SJCRH30 (cell line): ENCODE results near the gene WIPF1. TPM values are rescaled to one million over a fixed set of nuclear protein-coding genes. Genes with fewer than 3 reads are reported as not detected.
A peak's percentile ranks its signal among the peaks of the same experiment; 100 is the strongest.

ENCODE experiments used
- DNase-seq, 2 experiments: peaks; one replicate each; pipeline ENCODE4 v3.0.0-alpha.2; 2015 to 2020
- H3K27ac ChIP-seq: fragments of 250-450 bp; sonication (Bioruptor Pico); 2 replicates; pipeline ENCODE4 v1.5.1; 2020; ENCODE audit warnings: mild to moderate bottlenecking, moderate library complexity
- H3K27me3 ChIP-seq: fragments of 250-450 bp; sonication (Bioruptor Pico); 2 replicates; pipeline ENCODE4 v1.5.1; 2020; ENCODE audit warnings: mild to moderate bottlenecking, moderate library complexity
- H3K36me3 ChIP-seq: fragments of 250-450 bp; sonication (Bioruptor Pico); 2 replicates; pipeline ENCODE4 v1.5.1; 2020; ENCODE audit warnings: mild to moderate bottlenecking, moderate library complexity
- H3K4me1 ChIP-seq: fragments of 250-450 bp; sonication (Bioruptor Pico); 2 replicates; pipeline ENCODE4 v1.5.1; 2020; ENCODE audit warnings: mild to moderate bottlenecking, moderate library complexity
- H3K4me3 ChIP-seq: fragments of 250-450 bp; sonication (Bioruptor Pico); 2 replicates; pipeline ENCODE4 v1.5.1; 2020; ENCODE audit warnings: mild to moderate bottlenecking, moderate library complexity
- H3K9me3 ChIP-seq: fragments of 250-450 bp; sonication (Bioruptor Pico); replicated peaks from 2 replicates; pipeline ENCODE4 v1.5.1; 2020; ENCODE audit warnings: mild to moderate bottlenecking, moderate library complexity
- total RNA-seq: library from RNA; depleted of rRNA; stranded (reverse); fragments of >200 nt; shearing (Covaris generic); gene quantifications from 2 replicates; pipeline ENCODE4 v1.2.3, GENCODE V29; 2014

The WIPF1 gene
- total RNA-seq, 1 experiment from 2014 or later = 18.8 TPM

DNA sequence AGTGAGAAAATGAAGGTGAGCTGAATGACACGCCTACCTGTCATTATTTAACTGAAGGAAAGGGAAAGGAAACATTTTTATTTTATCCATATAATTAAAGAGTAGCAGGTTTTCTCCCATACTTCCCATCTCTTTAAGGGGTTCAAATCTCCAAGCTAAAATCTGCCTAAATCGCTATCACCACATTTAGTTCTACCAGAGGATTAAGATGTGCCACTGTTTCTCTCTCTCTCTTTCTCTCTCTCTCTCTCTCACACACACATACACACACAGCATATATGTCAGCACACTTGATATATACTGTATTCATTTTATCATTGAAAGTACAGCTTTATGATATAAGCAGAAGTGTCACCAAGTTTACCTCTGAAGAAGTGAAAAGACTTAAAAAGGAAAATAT lies 3.1 kb downstream of the WIPF1 start:
- H3K36me3 ChIP-seq = no peaks in the 10 kb centered on the region
- no peaks in the 10 kb centered on the region for H3K9me3 ChIP-seq
- H3K27me3 ChIP-seq = no peaks in the 10 kb centered on the region
- H3K4me1 ChIP-seq = peaks cover 13% of the 10 kb centered on the region
- no peak overlapping the region for H3K4me3 ChIP-seq
- H3K27ac ChIP-seq = peak overlapping the region; percentile 92
- DNase-seq = no peak

- DNase-seq = peak; percentile 81 to 91
- Histone ChIP-seq H3K4me1 (peaks cover 13% of the 10 kb centered on the region), H3K27ac (peak overlapping the region; percentile 92), H3K9me3 (no peaks in the 10 kb centered on the region), H3K36me3 (no peaks in the 10 kb centered on the region), H3K27me3 (no peaks in the 10 kb centered on the region), H3K4me3 (peak overlapping the region; percentile 50)
Observed at GRCh38 chr2:174593574-174594203, 3.9 kb downstream of the WIPF1 start.

GRCh38 chr2:174593041-174593440 lies 4.6 kb downstream of the WIPF1 start:
- no peak for DNase-seq
- peaks cover 13% of the 10 kb centered on the region for H3K4me1 ChIP-seq
- no peaks in the 10 kb centered on the region for H3K27me3 ChIP-seq
- no peaks in the 10 kb centered on the region for H3K9me3 ChIP-seq
- H3K4me3 ChIP-seq = peak overlapping the region; percentile 50
- H3K27ac ChIP-seq = peak overlapping the region; percentile 92
- H3K36me3 ChIP-seq = no peaks in the 10 kb centered on the region

- no peak for DNase-seq
- Histone ChIP-seq H3K27ac (no peak overlapping the region), H3K36me3 (no peaks in the 10 kb centered on the region), H3K27me3 (no peaks in the 10 kb centered on the region), H3K4me1 (peaks cover 9% of the 10 kb centered on the region), H3K4me3 (no peak overlapping the region), H3K9me3 (no peaks in the 10 kb centered on the region)
Observed at GRCh38 chr2:174591740-174592139, 5.9 kb downstream of the WIPF1 start.

DNA sequence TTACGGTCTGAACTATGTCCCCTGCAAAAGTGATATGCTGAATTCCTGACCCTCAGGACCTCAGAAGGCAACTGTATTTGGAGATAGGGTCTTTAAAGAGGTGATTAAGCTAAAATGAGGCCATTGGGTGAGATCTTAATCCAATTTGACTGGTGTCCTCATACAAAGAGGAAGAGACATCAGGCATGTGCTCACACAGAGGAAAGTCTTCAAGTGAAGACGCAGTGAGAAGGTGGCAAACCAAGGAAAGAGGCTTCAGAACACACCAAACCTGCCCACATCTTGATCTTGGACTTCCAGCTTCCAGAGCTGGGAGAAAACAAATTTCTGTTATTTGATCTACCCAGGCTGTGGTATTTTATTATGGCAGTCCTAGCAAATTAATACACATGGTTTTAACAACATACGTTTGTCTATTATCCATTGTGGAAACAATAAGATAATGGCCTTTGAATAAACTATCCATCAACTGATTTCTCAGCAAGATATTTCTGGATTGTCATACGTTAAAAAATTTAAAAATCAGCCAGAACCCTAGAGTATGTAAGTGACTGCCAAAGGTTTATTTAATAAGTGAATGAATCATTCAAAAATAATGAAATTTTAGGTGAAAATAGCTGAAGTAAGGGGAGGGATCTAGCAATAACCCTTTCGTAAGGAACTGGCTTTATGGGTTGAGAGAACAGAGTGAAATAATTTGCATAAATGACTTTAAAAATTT lies 6.5 kb downstream of the WIPF1 start:
- Histone ChIP-seq H3K27me3 (no peaks in the 10 kb centered on the region), H3K36me3 (no peaks in the 10 kb centered on the region), H3K4me1 (peaks cover 9% of the 10 kb centered on the region), H3K9me3 (no peaks in the 10 kb centered on the region), H3K27ac (no peak overlapping the region), H3K4me3 (no peak overlapping the region)
- no peak for DNase-seq

GRCh38 chr2:174590346-174590745 lies 7.3 kb downstream of the WIPF1 start:
- no peak overlapping the region for H3K4me3 ChIP-seq
- no peaks in the 10 kb centered on the region for H3K27me3 ChIP-seq
- no peak overlapping the region for H3K27ac ChIP-seq
- no peak for DNase-seq
- no peaks in the 10 kb centered on the region for H3K36me3 ChIP-seq
- no peaks in the 10 kb centered on the region for H3K9me3 ChIP-seq
- peaks cover 9% of the 10 kb centered on the region for H3K4me1 ChIP-seq

DNA sequence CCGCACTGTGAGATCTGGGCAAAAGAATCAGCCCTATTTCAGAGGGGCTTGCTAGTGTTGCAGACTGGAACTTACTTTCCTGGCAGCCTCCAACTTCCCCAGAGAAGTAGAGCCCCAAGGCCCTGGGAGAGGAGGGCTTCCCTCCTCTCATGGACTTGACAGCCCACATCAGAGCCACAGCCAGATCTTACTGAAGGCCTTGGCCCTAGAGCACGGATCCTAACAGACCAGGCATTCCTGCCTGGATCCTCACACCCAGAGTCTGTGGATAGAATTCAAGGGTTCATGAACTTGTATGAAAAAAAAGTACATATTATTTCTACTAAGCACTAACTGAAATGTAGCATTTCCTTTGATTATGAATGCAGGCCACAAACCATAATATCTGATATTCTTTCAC lies 8.3 kb downstream of the WIPF1 start:
- no peak overlapping the region for H3K4me3 ChIP-seq
- DNase-seq = no peak
- no peaks in the 10 kb centered on the region for H3K9me3 ChIP-seq
- H3K36me3 ChIP-seq = peaks cover 2% of the 10 kb centered on the region; the same call in 1 of the 2 replicates
- H3K27ac ChIP-seq = no peak overlapping the region
- H3K27me3 ChIP-seq = no peaks in the 10 kb centered on the region
- H3K4me1 ChIP-seq = peaks cover 6% of the 10 kb centered on the region

DNA sequence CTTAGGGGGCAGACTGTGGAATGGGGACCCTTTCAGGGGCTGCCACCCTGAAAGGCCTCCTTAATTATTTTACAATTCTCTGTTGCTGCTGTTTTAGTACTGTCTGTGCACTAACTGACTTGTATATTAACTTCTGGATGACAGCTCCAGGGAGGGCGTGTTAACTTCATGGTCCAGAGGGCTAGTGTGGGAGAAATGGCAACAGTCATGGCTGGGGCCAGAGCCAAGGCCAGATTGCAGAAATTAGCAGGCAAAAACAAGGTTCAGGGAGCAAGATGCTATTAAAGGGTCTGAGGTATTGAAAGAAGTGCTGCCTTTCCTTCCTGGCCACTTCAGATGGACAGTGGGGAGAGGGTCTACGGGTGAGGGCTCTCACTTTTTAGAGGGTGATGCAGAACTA lies 9.1 kb downstream of the WIPF1 start:
- no peaks in the 10 kb centered on the region for H3K4me1 ChIP-seq
- no peaks in the 10 kb centered on the region for H3K9me3 ChIP-seq

GRCh38 chr2:174587579-174587978 lies 10.0 kb downstream of the WIPF1 start:
- H3K27me3 ChIP-seq = no peaks in the 10 kb centered on the region
- H3K4me1 ChIP-seq = no peaks in the 10 kb centered on the region
- DNase-seq = peak in 1 of 2 experiments; percentile 16
- no peaks in the 10 kb centered on the region for H3K9me3 ChIP-seq
- peaks cover 8% of the 10 kb centered on the region; the same call in 1 of the 2 replicates for H3K36me3 ChIP-seq
- no peak overlapping the region for H3K27ac ChIP-seq
- no peak overlapping the region for H3K4me3 ChIP-seq

More for the DNA sequence above, 9.1 kb downstream of the WIPF1 start:
- H3K27ac ChIP-seq = no peak overlapping the region
- H3K36me3 ChIP-seq = peaks cover 8% of the 10 kb centered on the region; the same call in 1 of the 2 replicates
- H3K4me3 ChIP-seq = no peak overlapping the region
- no peaks in the 10 kb centered on the region for H3K27me3 ChIP-seq
- DNase-seq = no peak

- peaks cover 8% of the 10 kb centered on the region; the same call in 1 of the 2 replicates for H3K36me3 ChIP-seq
- no peaks in the 10 kb centered on the region for H3K27me3 ChIP-seq
- H3K4me3 ChIP-seq = no peak overlapping the region
- DNase-seq = no peak
- H3K27ac ChIP-seq = no peak overlapping the region
- H3K4me1 ChIP-seq = no peaks in the 10 kb centered on the region
- H3K9me3 ChIP-seq = no peaks in the 10 kb centered on the region
Observed at GRCh38 chr2:174586418-174587295, 10.9 kb downstream of the WIPF1 start.

GRCh38 chr2:174585657-174586252 lies 11.8 kb downstream of the WIPF1 start:
- Histone ChIP-seq H3K27me3 (no peaks in the 10 kb centered on the region), H3K36me3 (peaks cover 8% of the 10 kb centered on the region; the same call in 1 of the 2 replicates), H3K9me3 (no peaks in the 10 kb centered on the region), H3K4me1 (no peaks in the 10 kb centered on the region), H3K27ac (no peak overlapping the region), H3K4me3 (no peak overlapping the region)
- no peak for DNase-seq

GRCh38 chr2:174585146-174585545 lies 12.5 kb downstream of the WIPF1 start:
- no peak overlapping the region for H3K27ac ChIP-seq
- peaks cover 8% of the 10 kb centered on the region; the same call in 1 of the 2 replicates for H3K36me3 ChIP-seq
- no peaks in the 10 kb centered on the region for H3K4me1 ChIP-seq
- no peak for DNase-seq
- no peaks in the 10 kb centered on the region for H3K9me3 ChIP-seq
- H3K4me3 ChIP-seq = no peak overlapping the region
- H3K27me3 ChIP-seq = no peaks in the 10 kb centered on the region

DNA sequence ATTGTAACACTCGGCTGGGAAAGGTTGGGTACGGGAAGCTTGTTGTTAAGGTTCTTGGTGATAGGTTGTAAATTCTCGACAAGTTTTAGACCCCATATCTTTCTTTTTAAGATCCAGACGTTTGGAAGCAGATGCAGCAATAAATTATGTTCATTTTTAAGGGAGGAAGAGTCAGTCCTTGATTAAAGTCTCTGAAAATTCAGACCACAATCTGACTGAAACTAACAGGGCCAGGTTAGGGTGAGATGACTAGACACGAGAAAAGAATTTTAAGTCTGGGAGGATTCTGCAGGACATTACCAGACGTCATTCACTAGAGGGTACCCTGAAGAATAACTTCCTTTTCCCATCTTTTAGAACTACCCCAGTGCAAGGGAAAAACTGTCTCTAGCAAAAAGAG lies 16.1 kb downstream of the WIPF1 start:
- no peaks in the 10 kb centered on the region for H3K9me3 ChIP-seq
- H3K27me3 ChIP-seq = no peaks in the 10 kb centered on the region
- peaks cover 10% of the 10 kb centered on the region; the same call in 1 of the 2 replicates for H3K36me3 ChIP-seq
- peaks cover 5% of the 10 kb centered on the region; the same call in 1 of the 2 replicates for H3K4me1 ChIP-seq
- H3K27ac ChIP-seq = no peak overlapping the region
- no peak overlapping the region for H3K4me3 ChIP-seq
- DNase-seq = no peak

DNA sequence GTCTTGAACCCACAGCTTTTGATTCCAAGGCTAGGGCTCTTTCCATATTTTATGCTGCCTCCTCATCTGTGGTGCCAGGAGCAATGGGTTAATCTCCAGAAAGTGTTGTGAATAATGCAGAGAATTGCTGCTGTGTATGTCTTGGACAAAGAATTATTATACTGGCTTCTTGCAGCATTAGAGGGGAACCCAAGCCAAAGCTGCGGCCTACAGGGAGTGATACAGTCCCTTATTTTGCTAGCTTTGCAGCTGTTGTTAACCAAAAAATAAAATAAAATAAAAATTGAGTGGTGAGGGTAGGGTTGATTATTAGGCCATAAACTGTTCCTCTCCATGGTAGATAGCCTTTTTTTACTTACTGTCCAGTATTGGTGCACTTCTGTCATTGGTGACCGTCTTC lies 16.7 kb downstream of the WIPF1 start:
- Histone ChIP-seq H3K9me3 (no peaks in the 10 kb centered on the region), H3K4me1 (peaks cover 5% of the 10 kb centered on the region; the same call in 1 of the 2 replicates), H3K27ac (no peak overlapping the region), H3K4me3 (no peak overlapping the region), H3K27me3 (no peaks in the 10 kb centered on the region), H3K36me3 (peaks cover 10% of the 10 kb centered on the region; the same call in 1 of the 2 replicates)
- no peak for DNase-seq
